Measurements from ENCODE around the gene DNTTIP2.
"Not testable (repeated sequence)": the region's sequence is repeated elsewhere in the genome, so short reads cannot be mapped to it uniquely, and the experiment has no call there.

Gene DNTTIP2

DNA sequence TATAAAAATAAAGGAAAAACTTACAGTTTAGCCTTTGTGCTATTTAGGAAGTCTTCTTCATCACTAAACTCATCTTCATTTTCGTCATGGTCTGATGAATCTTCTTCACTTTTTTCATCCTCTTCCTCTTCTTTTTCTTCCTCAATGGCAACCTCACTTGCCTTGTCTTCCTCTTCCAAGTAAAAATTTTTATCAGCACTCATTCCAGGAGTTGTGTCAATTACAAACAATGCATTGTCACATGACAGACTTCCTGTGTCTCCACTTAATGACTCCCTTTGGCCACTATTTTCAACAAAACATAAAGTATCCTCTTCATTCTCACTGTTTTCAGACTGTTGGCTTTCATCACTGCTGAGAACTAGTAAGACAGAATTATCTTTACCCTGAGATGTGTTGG, 2.8 kb downstream of the DNTTIP2 start:
- no peak for DNase-seq

DNA sequence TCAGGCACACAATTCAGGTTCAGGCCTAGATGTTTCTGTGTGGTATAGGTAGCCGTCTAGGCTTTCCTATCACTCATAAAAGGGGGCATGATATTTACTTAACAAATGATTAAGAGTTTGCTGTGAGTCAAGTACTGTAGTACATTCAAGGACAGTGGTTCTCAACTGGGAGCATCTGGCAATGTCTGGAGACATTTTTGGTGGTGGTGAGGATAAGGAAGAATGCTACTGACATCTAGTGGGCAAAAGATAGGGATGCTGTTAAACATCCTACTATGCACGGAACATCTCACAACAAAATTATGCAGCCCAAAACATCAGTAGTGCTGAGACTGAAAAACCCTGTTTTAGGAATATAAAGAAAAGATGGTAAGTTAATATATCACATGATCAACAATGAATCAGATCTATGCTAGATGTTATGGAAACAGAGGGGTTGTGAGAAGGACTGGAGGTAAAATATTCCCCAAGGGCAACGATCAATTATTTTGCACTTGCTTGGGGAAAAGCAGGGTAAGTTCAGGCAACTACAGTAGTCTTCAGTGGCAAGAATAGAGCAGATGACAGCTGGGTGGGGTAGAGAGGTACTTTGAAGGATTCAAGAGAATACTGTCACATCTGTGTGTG, 4.9 kb downstream of the DNTTIP2 start:
- no peak for DNase-seq

DNA sequence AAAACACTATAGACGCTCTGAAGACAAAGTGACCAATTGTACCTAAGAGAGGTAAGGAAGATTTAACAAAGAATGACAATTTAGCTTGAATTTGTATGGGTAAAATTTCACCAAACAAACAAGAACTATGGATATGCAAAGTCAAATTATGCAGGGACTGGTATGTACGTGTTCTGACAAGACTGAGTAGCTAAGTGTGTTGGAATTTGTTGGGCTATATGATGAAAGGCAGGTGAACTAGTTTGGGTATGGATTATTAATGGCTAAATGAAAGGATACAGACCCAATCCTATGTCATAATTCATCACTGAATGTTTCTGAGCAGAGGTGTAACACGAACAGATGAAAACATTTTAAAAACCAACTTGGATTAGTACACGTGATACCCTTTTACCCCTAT, 7.6 kb downstream of the DNTTIP2 start:
- no peak for DNase-seq

DNA sequence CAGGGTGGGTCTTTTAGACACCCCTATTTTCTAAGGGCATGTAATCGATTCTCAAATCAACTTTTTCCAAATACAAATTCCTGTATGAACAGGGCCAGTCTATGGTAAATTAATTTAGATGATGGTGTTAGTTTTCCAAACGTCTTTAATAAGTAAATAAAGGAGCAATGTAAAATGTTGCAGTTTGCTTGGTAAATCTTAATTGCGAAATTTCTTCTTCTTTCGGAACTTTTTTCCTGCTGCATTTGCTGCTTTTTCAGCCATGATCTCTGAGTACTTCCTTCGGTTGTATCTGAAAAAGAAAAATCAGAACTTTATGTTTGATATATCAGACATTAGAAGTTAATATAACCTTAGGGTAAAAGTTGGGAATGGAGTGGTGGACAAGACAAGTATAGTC, 9.4 kb downstream of the DNTTIP2 start:
- no peak for DNase-seq

DNA sequence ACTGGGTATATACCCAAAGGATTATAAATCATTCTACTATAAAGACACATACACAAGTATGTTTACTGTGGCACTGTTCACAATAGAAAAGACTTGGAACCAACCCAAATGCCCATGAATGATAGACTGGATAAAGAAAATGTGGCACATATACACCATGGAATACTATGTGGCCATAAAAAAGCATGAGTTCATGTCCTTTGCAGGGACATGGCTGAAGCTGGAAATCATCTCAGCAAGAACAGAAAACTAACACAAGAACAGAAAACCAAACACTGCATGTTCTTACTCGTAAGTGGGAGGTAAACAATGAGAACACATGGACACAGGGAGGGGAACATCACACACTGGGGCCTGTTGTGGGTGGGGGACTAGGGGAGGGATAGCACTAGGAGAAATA, 10.5 kb downstream of the DNTTIP2 start:
- not testable (repeated sequence) for DNase-seq

DNA sequence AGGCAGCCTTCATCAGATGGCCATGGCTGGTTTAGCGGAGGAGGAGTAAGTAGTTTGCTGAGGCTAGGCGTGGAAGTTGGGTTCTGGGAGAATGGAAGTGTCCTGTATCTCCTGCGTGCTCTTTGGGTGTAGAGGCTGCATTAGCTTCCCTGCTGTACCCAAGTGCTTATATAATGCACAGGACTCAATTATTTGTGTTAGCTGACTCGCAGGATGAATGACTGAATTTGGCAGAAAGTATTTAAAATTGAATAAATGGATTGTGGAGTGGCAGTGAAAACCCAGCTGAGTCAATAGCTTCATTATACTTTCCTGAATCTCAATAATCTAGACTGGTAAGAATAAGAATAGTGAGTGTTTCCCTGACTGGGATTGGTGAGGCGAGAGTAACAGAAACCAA, 13.8 kb downstream of the DNTTIP2 start:
- DNase-seq = no peak

DNA sequence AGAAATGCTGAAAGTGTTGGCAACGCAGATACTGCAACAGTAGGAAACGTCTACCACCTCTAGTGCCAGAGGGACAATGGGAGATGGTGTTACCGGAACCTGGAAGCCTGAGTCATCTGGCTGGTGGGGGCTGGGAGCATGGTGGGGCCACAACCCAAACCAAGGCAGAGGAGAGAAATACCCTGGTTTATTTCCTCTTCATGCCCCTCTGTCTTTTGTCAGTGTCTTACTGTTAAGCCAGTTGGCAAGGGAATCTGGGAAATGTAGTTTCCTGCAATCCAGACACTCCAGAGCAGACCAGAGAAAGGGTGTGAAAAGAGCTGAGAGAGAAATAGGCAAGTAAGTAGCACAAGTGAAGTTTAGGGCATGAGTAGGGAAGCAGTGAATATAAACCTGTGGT, 14.8 kb downstream of the DNTTIP2 start:
- DNase-seq = no peak

DNA sequence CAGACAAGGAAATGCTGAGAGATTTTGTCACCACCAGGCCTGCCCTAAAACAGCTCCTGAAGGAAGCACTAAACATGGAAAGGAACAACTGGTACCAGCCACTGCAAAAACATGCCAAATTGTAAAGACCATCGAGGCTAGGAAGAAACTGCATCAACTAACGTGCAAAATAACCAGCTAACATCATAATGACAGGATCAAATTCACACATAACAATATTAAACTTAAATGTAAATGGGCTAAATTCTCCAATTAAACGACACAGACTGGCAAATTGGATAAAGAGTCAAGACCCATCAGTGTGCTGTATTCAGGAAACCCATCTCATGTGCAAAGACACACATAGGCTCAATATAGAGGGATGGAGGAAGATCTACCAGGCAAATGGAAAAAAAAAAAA, 21.4 kb downstream of the DNTTIP2 start:
- DNase-seq = not testable (repeated sequence)

DNA sequence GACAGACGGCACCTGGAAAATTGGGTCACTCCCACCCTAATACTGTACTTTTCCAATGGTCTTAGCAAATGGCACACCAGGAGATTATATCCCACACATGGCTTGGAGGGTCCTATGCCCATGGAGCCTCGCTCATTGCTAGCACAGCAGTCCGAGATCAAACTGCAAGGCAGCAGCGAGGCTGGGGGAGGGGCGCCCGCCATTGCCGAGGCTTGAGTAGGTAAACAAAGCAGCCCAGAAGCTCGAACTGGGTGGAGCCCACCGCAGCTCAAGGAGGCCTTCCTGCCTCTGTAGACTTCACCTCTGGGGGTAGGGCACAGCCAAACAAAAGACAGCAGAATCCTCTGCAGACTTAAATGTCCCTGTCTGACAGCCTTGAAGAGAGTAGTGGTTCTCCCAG, 23.0 kb downstream of the DNTTIP2 start:
- DNase-seq = not testable (repeated sequence)

DNA sequence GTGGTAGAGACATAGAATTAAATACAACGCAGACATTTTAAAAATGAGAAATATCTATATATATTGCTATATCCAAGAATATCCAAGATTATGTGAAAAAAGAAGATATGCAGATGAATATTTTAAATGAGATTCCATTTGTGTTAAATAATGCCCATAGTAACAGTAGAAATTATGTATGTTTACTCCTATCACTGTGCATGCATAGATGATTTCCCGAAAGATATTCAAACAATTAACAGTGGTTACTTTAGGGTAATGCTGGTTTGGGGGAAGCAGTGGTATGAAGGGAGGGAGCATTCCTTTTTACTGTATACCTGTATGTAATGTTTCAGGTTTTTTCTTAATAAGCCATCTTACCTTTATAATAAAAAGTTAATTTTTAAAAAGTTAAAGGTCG, 25.1 kb downstream of the DNTTIP2 start:
- DNase-seq = no peak

DNA sequence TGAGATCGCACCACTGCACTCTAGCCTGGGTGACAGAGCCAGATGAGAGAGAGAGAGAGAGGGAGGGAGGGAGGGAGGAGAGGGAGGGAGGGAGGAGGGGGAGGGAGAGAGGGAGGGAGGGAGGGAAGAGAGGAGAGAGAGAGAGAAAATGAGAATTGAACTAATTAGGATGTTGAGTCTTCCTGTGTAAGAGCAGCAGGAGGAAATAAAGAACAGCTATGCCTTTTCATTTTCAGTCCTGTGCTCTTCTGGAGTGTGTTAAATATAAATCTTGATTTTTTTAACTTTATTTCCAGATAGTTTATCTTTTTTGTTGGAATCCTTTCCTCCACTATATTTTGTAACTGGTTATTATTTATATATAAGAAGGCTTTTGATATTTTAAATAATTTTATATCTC, 27.1 kb downstream of the DNTTIP2 start:
- DNase-seq = no peak

DNA sequence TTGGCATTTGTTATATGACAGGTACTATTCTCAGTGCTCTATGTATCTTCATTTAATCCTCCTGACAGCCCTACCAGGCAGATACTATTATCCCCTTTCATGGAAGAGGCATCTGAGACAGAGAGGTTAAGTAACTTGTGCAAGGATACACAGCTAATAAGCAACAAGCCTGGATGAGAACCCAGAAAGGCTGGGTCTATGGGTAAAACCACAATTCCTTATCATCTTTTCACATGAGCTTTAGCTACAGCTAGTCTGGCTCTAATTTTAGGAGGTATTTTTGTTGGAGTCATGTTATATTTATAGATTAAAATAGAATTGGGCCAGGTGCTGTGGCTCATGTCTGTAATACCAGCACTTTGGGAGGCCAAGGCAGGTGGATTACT, 27.7 kb downstream of the DNTTIP2 start:
- DNase-seq = no peak

DNA sequence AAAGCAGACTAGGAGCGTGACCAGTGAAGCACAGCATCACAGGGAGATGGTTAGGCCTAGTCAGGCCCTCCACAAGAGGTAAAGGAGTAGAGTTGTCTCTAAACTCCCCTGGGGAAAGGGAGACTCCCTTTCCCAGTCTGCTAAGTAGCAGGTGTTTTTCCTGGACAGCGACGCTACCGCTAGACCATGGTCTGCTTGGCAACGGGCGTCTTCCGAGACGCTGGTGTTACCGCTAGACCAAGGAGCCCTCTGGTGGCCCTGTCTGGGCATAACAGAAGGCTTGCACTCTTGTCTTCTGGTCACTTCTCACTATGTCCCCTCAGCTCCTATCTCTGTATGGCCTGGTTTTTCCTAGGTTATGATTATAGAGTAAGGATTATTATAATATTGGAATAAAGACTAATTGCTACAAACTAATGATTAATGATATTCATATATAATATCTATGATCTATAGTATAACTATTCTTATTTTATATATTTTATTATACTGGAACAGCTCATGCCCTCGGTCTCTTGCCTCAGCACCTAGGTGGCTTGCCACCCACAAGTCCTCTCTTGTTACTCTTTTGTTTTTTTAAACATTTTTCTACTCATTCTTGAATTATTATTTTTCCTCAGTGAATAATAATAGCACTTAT, 28.2 kb downstream of the DNTTIP2 start:
- DNase-seq = peak; percentile 55

DNA sequence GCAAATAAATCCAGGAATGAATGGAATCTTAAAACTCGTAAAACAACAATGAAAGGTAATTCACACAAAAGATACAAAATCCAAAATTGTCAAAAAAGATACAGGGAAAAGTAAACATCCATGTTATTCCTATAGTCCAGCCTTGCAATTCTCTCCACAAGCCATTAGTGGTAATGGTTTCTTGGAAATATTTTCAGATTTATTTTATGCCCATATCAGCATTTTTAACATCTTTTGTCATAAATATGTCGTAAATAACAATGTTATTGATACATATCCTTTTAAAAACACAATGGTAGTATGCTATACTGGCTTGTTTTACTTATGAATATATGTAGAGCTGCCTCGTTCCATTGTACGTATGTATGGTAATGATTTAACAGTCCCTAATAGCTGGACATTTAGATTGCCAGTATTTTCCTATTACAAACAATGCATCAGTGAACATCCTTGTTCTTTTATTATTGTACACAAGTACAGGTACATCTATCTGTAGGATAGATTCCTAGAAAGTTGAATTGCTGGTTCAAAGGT, 30.6 kb downstream of the DNTTIP2 start:
- no peak for DNase-seq

DNA sequence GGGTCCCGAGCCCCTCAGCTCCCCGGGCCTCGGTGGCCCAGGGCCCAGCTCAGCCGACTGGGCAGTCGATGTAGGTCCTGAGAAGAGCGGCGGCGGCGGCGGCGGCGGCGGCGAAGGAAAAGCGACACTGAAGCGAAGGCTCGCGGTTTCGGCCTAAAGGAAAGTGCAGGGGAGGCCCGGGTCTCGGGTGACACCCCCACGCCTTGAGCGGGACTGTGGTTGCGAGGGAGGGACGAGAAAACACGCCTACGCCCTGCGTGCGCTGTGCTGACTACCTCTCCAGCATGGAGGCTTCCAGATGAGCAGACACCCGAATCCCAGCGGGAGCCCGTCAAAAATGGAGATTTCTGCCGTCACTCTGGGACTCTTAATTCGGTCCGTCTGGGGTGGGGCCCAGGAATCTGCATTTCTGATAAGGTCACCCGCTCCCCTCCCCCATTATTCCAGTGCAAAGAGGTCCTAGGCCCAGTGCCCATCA, 31.2 kb downstream of the DNTTIP2 start:
- DNase-seq = peak; percentile 70

DNA sequence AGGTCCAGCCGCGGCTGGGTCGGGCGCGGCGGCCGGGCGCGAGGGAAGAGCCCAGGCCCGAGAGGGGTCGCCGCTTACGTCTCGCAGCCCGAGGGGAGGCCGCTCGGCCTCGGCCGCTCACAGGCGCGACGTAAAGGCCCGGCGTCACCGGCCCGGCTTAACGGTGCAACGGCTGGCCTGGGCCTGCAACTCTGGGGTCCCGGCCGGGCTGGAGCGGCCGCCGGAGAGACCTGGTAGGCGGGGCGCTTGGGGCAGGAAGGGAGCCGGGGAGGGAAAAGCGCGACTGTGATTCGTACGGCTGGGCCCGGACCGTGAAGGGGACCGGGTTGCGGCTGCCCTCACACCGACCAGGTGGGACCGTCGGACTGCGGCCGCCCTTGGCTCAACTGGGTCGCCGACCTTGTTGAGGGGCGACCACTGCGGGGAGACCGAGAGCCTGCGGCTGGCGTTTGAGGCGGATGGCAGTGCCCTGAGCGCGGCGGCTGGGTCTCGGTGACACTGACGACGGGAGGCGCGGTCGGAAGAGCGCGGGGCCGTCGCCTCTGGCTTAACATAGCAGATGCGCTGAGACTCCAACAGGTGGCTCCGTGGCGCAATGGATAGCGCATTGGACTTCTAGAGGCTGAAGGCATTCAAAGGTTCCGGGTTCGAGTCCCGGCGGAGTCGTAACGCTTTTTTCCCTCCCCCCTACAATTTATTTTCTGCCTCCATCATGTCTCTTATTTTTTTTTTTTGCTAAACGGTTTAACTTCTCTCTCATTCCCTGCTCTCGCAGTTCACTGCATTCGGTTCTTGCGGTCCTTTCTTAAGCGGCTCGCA, 31.8 kb downstream of the DNTTIP2 start:
- DNase-seq = peak; percentile 85

DNA sequence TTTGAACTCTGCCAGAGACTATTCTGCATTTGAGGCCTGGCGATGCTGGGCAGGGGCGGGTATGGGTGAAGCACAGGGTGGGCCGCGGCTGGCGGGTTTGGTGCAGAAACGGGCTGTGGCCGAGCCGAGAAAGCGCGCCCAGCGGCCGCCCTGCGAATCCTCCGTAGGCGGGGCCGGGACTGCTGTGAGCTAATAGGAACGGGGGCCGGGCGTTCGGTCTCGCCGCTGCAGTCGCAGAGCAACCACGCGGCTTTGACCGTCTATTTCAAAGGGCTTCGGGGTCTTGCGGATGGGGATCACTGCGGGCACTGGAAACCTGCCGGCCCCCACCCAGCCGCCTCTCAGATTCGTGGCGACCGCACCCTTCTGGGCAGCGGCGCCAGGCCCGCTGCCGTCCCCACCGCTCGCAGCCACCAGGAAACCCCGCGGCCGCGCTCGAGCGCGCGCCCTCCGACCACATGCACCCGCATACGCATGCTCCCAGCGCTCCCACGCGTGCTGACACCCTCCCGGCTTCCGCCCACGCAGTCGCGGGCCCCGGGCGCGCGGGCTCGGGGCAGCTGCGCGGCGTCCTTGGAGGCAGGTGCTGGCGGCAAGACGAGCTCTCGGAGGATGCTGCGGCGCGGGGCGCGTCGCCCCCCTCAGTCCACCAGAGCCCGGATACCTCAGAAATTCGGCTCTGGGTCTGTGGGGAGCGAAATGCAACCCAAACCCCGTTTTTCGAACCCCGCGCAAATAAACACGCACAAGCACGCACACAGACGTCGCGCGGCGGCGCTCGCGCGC, 32.6 kb downstream of the DNTTIP2 start:
- DNase-seq = peak; percentile 84

DNA sequence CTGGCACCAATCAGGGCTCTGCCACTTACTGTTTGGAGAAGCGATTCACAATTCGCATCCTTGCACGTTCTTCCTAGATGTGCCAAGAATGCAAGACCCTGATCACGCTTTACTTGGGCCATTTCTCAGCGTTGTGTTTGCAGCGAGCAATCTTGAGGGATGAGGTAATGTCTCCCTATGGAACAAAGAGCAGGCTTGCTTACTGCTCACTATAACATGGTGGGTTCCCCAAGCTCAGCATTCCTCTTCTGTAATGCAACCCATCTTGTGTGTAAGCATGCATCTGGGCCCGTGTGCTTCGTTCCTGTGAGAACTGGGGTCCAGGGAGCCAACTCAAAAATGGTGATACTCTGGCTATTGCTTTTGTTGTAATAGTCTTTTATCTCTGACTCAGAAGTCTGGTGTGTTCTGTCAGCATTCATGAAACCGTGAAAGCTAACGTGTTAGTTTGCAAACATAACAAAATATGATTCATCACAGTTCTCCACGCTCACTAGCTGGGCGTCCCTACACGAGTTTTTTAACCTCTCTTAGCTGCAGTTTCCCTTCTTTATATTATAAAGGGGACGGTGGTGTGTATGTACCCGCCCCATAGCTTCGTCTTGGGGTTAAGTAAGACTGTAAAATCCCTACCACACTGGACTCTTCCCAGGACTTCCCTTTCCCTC, 33.3 kb downstream of the DNTTIP2 start:
- DNase-seq = peak; percentile 18

DNA sequence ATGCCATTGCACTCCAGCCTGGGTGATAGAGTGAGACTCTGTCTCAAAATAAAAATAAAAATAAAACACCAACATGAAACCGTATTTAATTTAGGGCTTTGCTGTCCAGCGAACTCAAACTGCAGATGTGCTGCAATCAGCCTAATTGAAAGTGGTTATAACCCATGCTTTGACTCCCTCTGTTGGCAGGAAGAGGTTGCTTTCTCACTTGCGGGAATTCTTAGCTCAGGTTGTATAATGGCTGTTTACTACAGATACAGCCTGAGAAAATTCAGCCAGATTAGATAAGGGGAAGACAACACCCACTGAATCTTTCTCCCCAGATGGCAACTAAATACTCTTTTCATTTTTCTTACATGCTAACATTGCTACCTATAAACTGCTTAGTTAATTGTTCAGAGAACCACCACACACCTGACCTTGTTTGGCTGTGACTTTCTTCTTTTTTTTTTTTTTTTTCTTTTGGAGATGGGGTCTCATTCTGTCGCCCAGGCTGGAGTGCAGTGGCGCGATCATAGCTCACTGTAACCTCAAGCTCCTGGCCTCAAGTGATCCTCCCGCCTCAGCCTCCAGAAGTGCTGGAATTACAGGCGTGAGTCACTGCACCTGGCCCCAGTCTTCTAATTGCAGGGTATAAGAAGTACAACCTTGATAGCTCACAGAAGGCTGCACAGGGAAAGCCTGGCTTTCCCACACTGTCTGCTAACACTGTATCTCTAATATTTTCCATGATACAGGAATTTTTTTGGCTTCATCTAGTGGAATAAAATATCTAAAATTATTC, 34.6 kb downstream of the DNTTIP2 start:
- DNase-seq = no peak

DNA sequence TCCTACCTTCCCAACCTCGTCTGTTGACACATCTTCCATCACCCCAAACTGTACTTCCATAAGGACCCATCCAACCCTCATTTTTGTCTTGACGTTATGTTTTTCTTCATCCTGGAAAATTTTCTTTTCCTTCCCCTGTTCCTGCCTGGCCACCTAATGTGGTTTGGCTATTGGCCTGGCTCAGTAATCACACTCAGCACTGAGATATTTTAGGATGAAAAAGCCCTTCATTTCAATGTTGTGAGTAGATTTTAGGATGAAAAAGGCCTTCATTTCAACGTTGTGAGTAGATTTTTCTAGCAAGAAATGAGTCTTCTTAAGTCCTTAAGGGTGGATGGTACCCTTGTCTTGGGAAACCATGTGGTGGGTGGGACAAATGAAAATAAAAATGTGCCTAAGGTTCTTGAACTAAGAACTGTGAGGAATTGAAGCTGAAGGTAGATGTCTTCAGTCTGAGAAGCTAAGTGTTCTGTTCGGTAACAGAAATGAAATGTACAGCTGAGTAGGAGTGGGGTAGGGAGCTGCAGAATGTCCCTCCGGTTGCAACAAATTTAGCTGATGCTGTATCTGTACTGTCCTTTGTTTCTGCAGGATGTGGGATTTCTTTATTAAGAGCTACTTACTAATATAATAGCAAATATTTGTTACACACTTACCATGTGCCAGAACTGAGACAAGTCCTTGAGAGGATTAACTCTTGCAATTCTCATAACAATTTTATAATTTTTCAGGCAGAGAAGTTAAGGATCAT, 36.1 kb downstream of the DNTTIP2 start:
- DNase-seq = no peak

DNA sequence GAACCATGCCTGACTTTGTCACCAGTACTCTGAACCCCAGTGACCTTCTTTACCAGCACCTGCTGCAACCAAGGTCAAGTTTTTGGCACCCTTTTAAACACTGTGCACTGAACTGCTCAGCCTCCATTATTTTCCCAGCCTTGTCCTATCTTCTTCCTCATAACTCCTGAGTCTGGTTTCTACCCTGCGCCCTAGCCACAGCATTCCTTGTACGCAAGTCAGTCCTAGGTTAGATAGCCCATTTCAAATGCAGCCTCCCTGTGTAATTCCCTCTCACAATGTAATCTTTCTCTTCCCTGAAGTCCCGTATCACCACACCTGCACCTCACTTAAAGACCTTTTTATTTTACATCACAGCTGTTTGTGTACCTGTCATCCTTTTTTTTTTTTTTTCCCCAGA, 37.2 kb downstream of the DNTTIP2 start:
- no peak for DNase-seq

Data from stimulated activated CD4-positive, alpha-beta T cell treated with anti-CD3 and anti-CD28 coated beads, Interleukin-4, amount 100 ng/mL, for 1 hour (primary cell).